HFFc6 (cell line): ENCODE data around the gene CHM. TPM values are rescaled to one million over a fixed set of nuclear protein-coding genes. Genes with fewer than 3 reads are reported as not detected.
"Not testable (repeated sequence)": the region's sequence is repeated elsewhere in the genome, so short reads cannot be mapped to it uniquely, and the experiment has no call there.

ENCODE experiments used
- DNase-seq: peaks from one replicate; pipeline ENCODE4 v3.0.0-alpha.2; 2018
- H3K27ac Mint-ChIP-seq: 2 replicates; pipeline ENCODE4 v1.8.0; 2020; ENCODE audit warnings: mild to moderate bottlenecking, mixed read lengths
- H3K27me3 Mint-ChIP-seq: 2 replicates; pipeline ENCODE4 v1.8.0; 2021; ENCODE audit warnings: mild to moderate bottlenecking, moderate library complexity, mixed read lengths; ENCODE audit not compliant: insufficient read depth
- H3K36me3 Mint-ChIP-seq: 2 replicates; pipeline ENCODE4 v1.8.0; 2021; ENCODE audit warnings: low read depth, mixed read lengths
- H3K4me1 Mint-ChIP-seq: 2 replicates; pipeline ENCODE4 v1.8.0; 2020; ENCODE audit warnings: low read depth, mixed read lengths
- H3K4me3 Mint-ChIP-seq: 2 replicates; pipeline ENCODE4 v1.8.0; 2020; ENCODE audit warnings: mild to moderate bottlenecking, moderate library complexity, mixed read lengths
- H3K9me3 Mint-ChIP-seq: 2 replicates; pipeline ENCODE4 v1.8.0; 2020; ENCODE audit warnings: mild to moderate bottlenecking, mixed read lengths
- CTCF ChIP-seq: fragments of 200-600 bp; sonication (generic); IDR thresholded peaks from 2 replicates; pipeline ENCODE4 v1.5.0; 2021; ENCODE audit warnings: antibody characterized with exemption, mild to moderate bottlenecking
- total RNA-seq, 6 experiments: library from RNA; stranded (reverse); fragmentation: NEBNext Ultra II Directional; extraction: Animal tissue kit (Norgen Biotek cat#: 25700); gene quantifications; 2 replicates in 1 of 6; 3 replicates in 5 of 6; pipeline ENCODE4 v1.2.3, GENCODE V29; 2021

Gene CHM
- total RNA-seq, 6 experiments from 2014 or later: 18.4 to 25.8 (median 21.5) TPM

DNA sequence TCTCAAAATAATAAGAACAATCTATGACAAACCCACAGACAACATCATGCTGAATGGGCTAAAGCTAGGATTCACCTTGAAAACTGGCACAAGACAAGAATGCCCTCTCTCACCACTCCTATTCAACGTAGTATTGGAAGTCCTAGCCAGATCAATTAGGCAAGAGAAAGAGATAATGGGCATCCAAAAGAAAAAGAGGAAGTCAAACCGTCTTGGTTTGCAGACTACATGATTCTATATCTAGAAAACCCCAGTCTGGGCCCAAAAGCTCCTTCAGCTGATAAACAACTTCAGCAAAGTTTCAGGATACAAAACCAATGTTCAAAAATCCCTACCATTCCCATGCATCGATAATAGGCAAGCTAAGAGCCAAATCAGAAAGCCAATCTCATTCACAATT lies 59.0 kb downstream of the CHM start:
- H3K9me3 Mint-ChIP-seq: no peaks in the 10 kb centered on the region
- DNase-seq: no peak
- H3K27ac Mint-ChIP-seq: no peak overlapping the region
- no peaks in the 10 kb centered on the region; the same call in 1 of the 2 replicates for H3K27me3 Mint-ChIP-seq
- H3K4me3 Mint-ChIP-seq: no peak overlapping the region
- peaks cover 13% of the 10 kb centered on the region for H3K4me1 Mint-ChIP-seq
- H3K36me3 Mint-ChIP-seq: no peaks in the 10 kb centered on the region; the same call in 1 of the 2 replicates
- no peak for TF ChIP-seq CTCF

DNA sequence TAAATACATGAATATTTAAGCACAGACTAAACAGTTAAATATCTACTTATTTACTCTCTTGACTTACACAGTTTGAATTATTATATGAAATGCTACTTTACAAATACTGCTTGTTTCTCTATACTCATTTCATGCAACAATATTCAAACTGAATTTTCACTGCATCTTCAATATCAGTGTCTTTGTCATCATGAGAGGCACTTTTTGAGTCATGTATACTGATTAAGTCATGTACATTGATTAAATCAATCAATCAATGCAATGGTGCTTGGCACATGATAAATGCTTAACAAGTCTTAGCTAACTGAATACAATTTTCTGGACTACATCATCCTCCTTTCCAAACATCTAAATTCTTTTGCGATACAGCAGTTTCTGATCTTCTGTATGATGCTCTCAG lies 67.1 kb downstream of the CHM start:
- Mint-ChIP-seq H3K9me3 (no peaks in the 10 kb centered on the region), H3K4me1 (no peaks in the 10 kb centered on the region), H3K27me3 (no peaks in the 10 kb centered on the region), H3K27ac (no peak overlapping the region), H3K36me3 (0 out of 2 replicates have a peak, but pooled peaks cover 5% of the 10 kb centered on the region), H3K4me3 (no peak overlapping the region)
- TF ChIP-seq CTCF: no peak
- DNase-seq: no peak

GRCh38 chrX:85977218-85977617 lies 70.1 kb downstream of the CHM start:
- no peak for DNase-seq
- H3K27me3 Mint-ChIP-seq: no peaks in the 10 kb centered on the region
- no peaks in the 10 kb centered on the region for H3K4me1 Mint-ChIP-seq
- peaks cover 14% of the 10 kb centered on the region; the same call in 1 of the 2 replicates for H3K36me3 Mint-ChIP-seq
- no peak overlapping the region for H3K4me3 Mint-ChIP-seq
- no peak overlapping the region for H3K27ac Mint-ChIP-seq
- no peak for TF ChIP-seq CTCF
- no peaks in the 10 kb centered on the region for H3K9me3 Mint-ChIP-seq

DNA sequence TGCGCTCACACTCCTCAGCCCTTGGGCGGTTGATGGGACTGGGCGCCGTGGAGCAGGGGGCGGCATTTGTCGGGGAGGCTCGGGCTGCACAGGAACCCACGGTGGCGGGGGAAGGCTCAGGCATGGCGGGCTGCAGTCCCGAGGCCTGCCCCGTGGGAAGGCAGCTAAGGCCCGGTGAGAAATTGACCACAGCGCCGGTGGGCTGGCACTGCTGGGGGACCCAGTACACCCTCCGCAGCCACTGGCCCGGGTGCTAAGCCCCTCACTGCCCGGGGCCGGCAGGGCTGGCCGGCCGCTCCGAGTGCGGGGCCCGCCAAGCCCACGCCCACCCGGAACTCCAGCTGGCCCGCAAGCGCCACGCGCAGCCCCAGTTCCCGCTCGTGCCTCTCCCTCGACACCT lies 75.0 kb downstream of the CHM start:
- not testable (repeated sequence) for H3K4me1 Mint-ChIP-seq

DNA sequence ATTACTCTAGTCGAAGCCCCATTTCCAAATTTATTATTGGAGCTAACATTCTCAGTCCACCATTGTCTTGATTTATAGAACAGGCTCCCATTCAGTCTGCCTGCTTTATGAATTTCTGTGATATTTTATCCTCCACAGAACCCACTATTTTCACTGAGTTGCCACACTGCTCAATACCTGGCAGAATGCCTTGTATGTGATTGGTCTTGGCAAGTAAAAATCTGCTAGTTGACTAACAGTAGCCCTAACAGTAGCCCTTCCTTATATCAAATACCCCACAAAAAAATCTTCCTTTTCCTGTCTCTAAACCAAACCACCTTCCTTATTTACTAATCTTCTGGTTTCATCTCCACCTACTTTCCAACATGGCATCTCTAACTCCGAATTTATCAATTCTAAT lies 82.6 kb downstream of the CHM start:
- Mint-ChIP-seq H3K27ac (no peak overlapping the region; the same call in 1 of the 2 replicates), H3K9me3 (no peaks in the 10 kb centered on the region), H3K4me3 (no peak overlapping the region), H3K4me1 (peaks cover 21% of the 10 kb centered on the region), H3K36me3 (no peaks in the 10 kb centered on the region), H3K27me3 (no peaks in the 10 kb centered on the region)
- TF ChIP-seq CTCF: no peak
- no peak for DNase-seq

More for the DNA sequence above, 75.0 kb downstream of the CHM start:
- not testable (repeated sequence) for H3K9me3 Mint-ChIP-seq, H3K27ac Mint-ChIP-seq, H3K27me3 Mint-ChIP-seq, H3K4me3 Mint-ChIP-seq, DNase-seq
- peaks cover 21% of the 10 kb centered on the region for H3K36me3 Mint-ChIP-seq

GRCh38 chrX:85963736-85964135 lies 83.6 kb downstream of the CHM start:
- no peaks in the 10 kb centered on the region for H3K36me3 Mint-ChIP-seq
- H3K9me3 Mint-ChIP-seq: no peaks in the 10 kb centered on the region

More at GRCh38 chrX:85963736-85964135, 83.6 kb downstream of the CHM start:
- H3K27ac Mint-ChIP-seq: peak overlapping the region; percentile 61
- no peaks in the 10 kb centered on the region for H3K27me3 Mint-ChIP-seq
- DNase-seq: peak; percentile 67
- H3K4me1 Mint-ChIP-seq: peaks cover 21% of the 10 kb centered on the region
- peak overlapping the region; percentile 11; the same call in 1 of the 2 replicates for H3K4me3 Mint-ChIP-seq
- TF ChIP-seq CTCF: no peak
